GM12891 (cell line): ENCODE measurements around the gene LUC7L3.

Experiments
- PAX5 ChIP-seq: IDR thresholded peaks from 2 replicates; pipeline ENCODE4 v1.6.1; 2011; ENCODE audit warnings: low read length, moderate library complexity, mild to moderate bottlenecking; ENCODE audit not compliant: insufficient read depth, severe bottlenecking
- POLR2A ChIP-seq: IDR thresholded peaks from 2 replicates; pipeline ENCODE4 v1.6.1; 2011; ENCODE audit warnings: low read depth, low read length, control low read depth
- TAF1 ChIP-seq: IDR thresholded peaks from 2 replicates; pipeline ENCODE4 v1.6.1; 2011; ENCODE audit warnings: low read depth, low read length, control low read depth

DNA sequence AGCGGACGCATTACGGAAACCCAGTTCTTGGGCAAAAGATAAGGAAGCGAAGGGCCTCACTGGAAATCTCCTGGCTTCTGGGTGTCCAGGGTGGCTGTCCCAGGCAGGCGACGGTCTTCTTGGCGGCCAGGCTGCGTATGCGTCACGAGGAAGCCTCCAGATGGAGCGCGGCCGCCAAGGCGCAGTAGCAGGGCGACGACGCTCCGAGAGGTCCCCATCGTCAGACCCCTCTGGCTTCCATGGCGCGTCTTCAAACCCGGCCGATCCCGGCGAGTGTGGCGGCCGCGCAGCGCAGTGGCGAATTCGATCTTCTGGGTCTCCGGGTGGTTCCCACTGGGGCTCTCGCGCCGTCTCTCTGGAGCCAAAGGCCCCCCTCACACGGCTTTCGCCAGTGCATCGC lies 61.8 kb downstream of the LUC7L3 start:
- TF ChIP-seq POLR2A (no peak), PAX5 (no peak), TAF1 (no peak)
